SK-N-SH (cell line): Measurements from ENCODE around the gene PXYLP1. TPM values are rescaled to one million over a fixed set of nuclear protein-coding genes. Genes with fewer than 3 reads are reported as not detected.

ENCODE experiments used
- CTCF ChIA-PET: fragments of 300-600, 350-600 bp; formaldehyde crosslinking; extraction: SDS; loops from one replicate; lab custom pipeline; 2021; lab: Yijun Ruan, JAX
- POLR2A ChIA-PET: fragments of 350-600 bp; sonication (Branson Sonifier 250); formaldehyde crosslinking; extraction: SDS; loops from one replicate; lab custom pipeline; 2020; ENCODE audit warnings: antibody characterized with exemption, inconsistent platforms; lab: Yijun Ruan, JAX
- DNase-seq: peaks from one replicate; pipeline ENCODE4 v3.0.0; 2012
- H2AFZ ChIP-seq: fragments of 200-600 bp; sonication (generic); 2 replicates; pipeline ENCODE4 v1.8.1; 2016; ENCODE audit warnings: antibody characterized with exemption, mild to moderate bottlenecking, low read depth
- H3F3A ChIP-seq: fragments of 200-600 bp; sonication (generic); replicated peaks from 2 replicates; pipeline ENCODE3; 2016; ENCODE audit warnings: antibody characterized with exemption, mild to moderate bottlenecking; ENCODE audit not compliant: insufficient read depth
- H3K27ac ChIP-seq, 2 experiments: fragments of 200-500 bp in 1 of 2; fragments of 200-600 bp in 1 of 2; sonication (Bioruptor generic) in 1 of 2; sonication (generic), shearing (Covaris generic) in 1 of 2; 2 replicates each; pipeline versions ENCODE4 v1.5.1 to v1.6.1; 2014 to 2016; ENCODE audit warnings: low read depth in 2 of 2, inconsistent platforms in 1 of 2, low read length in 1 of 2, mild to moderate bottlenecking in 1 of 2, mixed read lengths in 1 of 2
- H3K27me3 ChIP-seq: fragments of 200-600 bp; sonication (generic), shearing (Covaris generic); 2 replicates; pipeline ENCODE4 v1.6.1; 2016; ENCODE audit warnings: mixed run types; ENCODE audit not compliant: insufficient read depth
- H3K36me3 ChIP-seq, 2 experiments: fragments of 200-500 bp in 1 of 2; fragments of 200-600 bp in 1 of 2; sonication (Bioruptor generic) in 1 of 2; sonication (generic) in 1 of 2; replicated peaks in 1 of 2; 2 replicates each; pipeline versions ENCODE3 to v1.5.1; 2014 to 2016; ENCODE audit warnings: low read length in 1 of 2, mild to moderate bottlenecking in 1 of 2; ENCODE audit not compliant: insufficient read depth in 2 of 2, control insufficient read depth in 1 of 2
- H3K4me1 ChIP-seq, 2 experiments: fragments of 200-500 bp in 1 of 2; fragments of 200-600 bp in 1 of 2; sonication (Bioruptor generic) in 1 of 2; sonication (generic), shearing (Covaris generic) in 1 of 2; 2 replicates each; pipeline versions ENCODE4 v1.5.1 to v1.6.1; 2014 to 2016; ENCODE audit warnings: low read depth in 1 of 2, low read length in 1 of 2, mixed run types in 1 of 2; ENCODE audit not compliant: insufficient read depth in 2 of 2, control insufficient read depth in 1 of 2
- H3K4me2 ChIP-seq: fragments of 200-600 bp; sonication (generic), shearing (Covaris generic); 2 replicates; pipeline ENCODE4 v1.6.1; 2017; ENCODE audit warnings: mixed run types
- H3K4me3 ChIP-seq, 2 experiments: fragments of 200-500 bp in 1 of 2; fragments of 200-600 bp in 1 of 2; sonication (Bioruptor generic) in 1 of 2; sonication (generic), shearing (Covaris generic) in 1 of 2; 2 replicates each; pipeline versions ENCODE4 v1.5.1 to v1.8.1; 2014 to 2016; ENCODE audit warnings: low read depth in 2 of 2, inconsistent platforms in 1 of 2, low read length in 1 of 2, mild to moderate bottlenecking in 1 of 2, mixed read lengths in 1 of 2, moderate library complexity in 1 of 2
- H3K79me2 ChIP-seq: fragments of 200-600 bp; sonication (generic); 2 replicates; pipeline ENCODE4 v1.8.1; 2017; ENCODE audit warnings: mild to moderate bottlenecking; ENCODE audit not compliant: insufficient read depth
- H3K9ac ChIP-seq: fragments of 200-600 bp; sonication (generic); 2 replicates; pipeline ENCODE4 v1.6.1; 2017; ENCODE audit warnings: mixed run types
- H3K9me2 ChIP-seq: fragments of 200-600 bp; sonication (generic); 2 replicates; pipeline ENCODE4 v1.6.1; 2017; ENCODE audit warnings: mixed run types
- H3K9me3 ChIP-seq: fragments of 200-600 bp; sonication (generic); 2 replicates; pipeline ENCODE4 v1.6.1; 2017; ENCODE audit warnings: mixed run types, mild to moderate bottlenecking, moderate library complexity
- H4K20me1 ChIP-seq: fragments of 200-600 bp; sonication (generic); 2 replicates; pipeline ENCODE4 v1.6.1; 2017; ENCODE audit warnings: mild to moderate bottlenecking, mixed run types; ENCODE audit not compliant: insufficient read depth
- CTCF ChIP-seq: fragments of 200-600 bp; sonication (generic); IDR thresholded peaks from 2 replicates; pipeline ENCODE4 v1.6.1; 2017; ENCODE audit warnings: antibody characterized with exemption, mild to moderate bottlenecking, moderate library complexity
- ELF1 ChIP-seq: IDR thresholded peaks from 2 replicates; pipeline ENCODE4 v1.4.0; 2012
- EP300 ChIP-seq, 2 experiments: IDR thresholded peaks; 2 replicates each; pipeline versions ENCODE4 v1.4.0 to v1.6.1; 2012; ENCODE audit warnings: borderline replicate concordance in 1 of 2, low read depth in 1 of 2, low read length in 1 of 2
- GABPA ChIP-seq: IDR thresholded peaks from 2 replicates; pipeline ENCODE4 v1.4.0; 2012; ENCODE audit warnings: low read depth, mild to moderate bottlenecking
- GATA2 ChIP-seq: sonication (generic); formaldehyde crosslinking; IDR thresholded peaks from 2 replicates; pipeline ENCODE4 v1.5.0; 2020; ENCODE audit warnings: mild to moderate bottlenecking, missing genetic modification reagents
- IRF3 ChIP-seq: fragments of 150-350 bp; IDR thresholded peaks from 2 replicates; pipeline ENCODE4 v1.6.1; 2016; ENCODE audit warnings: mild to moderate bottlenecking, low read depth, low read length
- MAX ChIP-seq: IDR thresholded peaks from 2 replicates; pipeline ENCODE4 v1.4.0; 2012; ENCODE audit warnings: low read depth
- MEF2A ChIP-seq: IDR thresholded peaks from 2 replicates; pipeline ENCODE4 v1.4.0; 2012; ENCODE audit warnings: low read depth, borderline replicate concordance
- MXI1 ChIP-seq: IDR thresholded peaks from 2 replicates; pipeline ENCODE4 v1.6.1; 2012; ENCODE audit warnings: mild to moderate bottlenecking, low read depth, low read length, improper control_type of control experiment
- NFIC ChIP-seq: IDR thresholded peaks from 2 replicates; pipeline ENCODE4 v1.4.0; 2012; ENCODE audit warnings: borderline replicate concordance
- PBX3 ChIP-seq: IDR thresholded peaks from 2 replicates; pipeline ENCODE4; 2012
- RAD21 ChIP-seq: IDR thresholded peaks from 2 replicates; pipeline ENCODE4 v1.6.1; 2012; ENCODE audit warnings: mild to moderate bottlenecking, low read length
- RCOR1 ChIP-seq: fragments of 150-350 bp; IDR thresholded peaks from 2 replicates; pipeline ENCODE4 v1.6.1; 2017; ENCODE audit warnings: antibody characterized with exemption, low read length
- RFX5 ChIP-seq: IDR thresholded peaks from 2 replicates; pipeline ENCODE4 v1.6.1; 2012; ENCODE audit warnings: mild to moderate bottlenecking, improper control_type of control experiment, low read length
- RXRA ChIP-seq: IDR thresholded peaks from 2 replicates; pipeline ENCODE4 v1.4.0; 2012; ENCODE audit warnings: low read depth, mild to moderate bottlenecking, borderline replicate concordance
- SMC3 ChIP-seq: IDR thresholded peaks from 2 replicates; pipeline ENCODE4 v1.6.1; 2012; ENCODE audit warnings: low read depth, low read length, improper control_type of control experiment
- TAF1 ChIP-seq: IDR thresholded peaks from 2 replicates; pipeline ENCODE4 v1.6.1; 2012; ENCODE audit warnings: low read depth, mild to moderate bottlenecking, low read length, moderate library complexity, borderline replicate concordance
- TEAD4 ChIP-seq: IDR thresholded peaks from 2 replicates; pipeline ENCODE4 v1.4.0; 2012; ENCODE audit warnings: mild to moderate bottlenecking, borderline replicate concordance; ENCODE audit not compliant: insufficient read depth
- WGBS: methylation state at CpG from one replicate; pipeline ENCODE4 v1.1.6; 2017; ENCODE audit warnings: low lambda C conversion rate; 5-methylcytosine and 5-hydroxymethylcytosine counted together
- polyA plus RNA-seq, 3 experiments: library from polyadenylated mRNA; depleted of rRNA; stranded (reverse); fragments of >200 nt; gene quantifications; 2 replicates each; pipeline ENCODE4 v1.2.3, GENCODE V29; 2012

PXYLP1 gene
- polyA plus RNA-seq, 1 of the 3 experiments (the other 2 are of a cell fraction) = 8.6 TPM

- Histone ChIP-seq H3K4me3 (peak overlapping the region; percentile 74 to 79), H4K20me1 (no peaks in the 10 kb centered on the region), H3K4me1 (peaks cover 5 to 54% of the 10 kb centered on the region in 2 experiments; a peak in 3 of 4 replicates), H3K9me3 (no peaks in the 10 kb centered on the region), H2AFZ (peak overlapping the region; percentile 83), H3K36me3 (peaks cover 0 to 6% of the 10 kb centered on the region in 2 experiments), H3K4me2 (peak overlapping the region; percentile 96), H3K27me3 (no peaks in the 10 kb centered on the region), H3K27ac (peak overlapping the region in 1 of 2 experiments; percentile 78; a peak in 1 of 4 replicates), H3F3A (no peaks in the 10 kb centered on the region)
- CTCF ChIA-PET = interaction anchor here (0.6 to 4.2 kb wide), 43 partner anchors 9 to 1559 kb away, joined by 3 to 59 read pairs (median 4); partner anchors contain the start of gene SPSB4
- POLR2A ChIA-PET = interaction anchor here (0.6 to 0.9 kb wide), 4 partner anchors 43 to 70 kb away, joined by 3 to 7 read pairs (median 4); no protein-coding TSS in a partner anchor
- 11% methylated on average over 29 of the region's 71 CpGs for WGBS
- peak; percentile 67 for DNase-seq
- TF ChIP-seq RFX5 (no peak), TAF1 (no peak), RXRA (no peak), GATA2 (no peak), PBX3 (no peak), RAD21 (no peak), NFIC (no peak), SMC3 (no peak), IRF3 (no peak), RCOR1 (no peak)
- TF ChIP-seq, all 33 proteins: peak for 0
- Histone ChIP-seq H3K9me2 (no peaks in the 10 kb centered on the region), H3K9ac (peak overlapping the region; percentile 60), H3K79me2 (no peaks in the 10 kb centered on the region)
Measured at GRCh38 chr3:141231952-141232823, 563 bp downstream of the PXYLP1 start.

GRCh38 chr3:141233457-141234161, 2.0 kb downstream of the PXYLP1 start:
- no peak overlapping the region for H3K27ac ChIP-seq
- peaks cover 5 to 53% of the 10 kb centered on the region in 2 experiments; a peak in 3 of 4 replicates for H3K4me1 ChIP-seq
- TF ChIP-seq MEF2A (no peak), RCOR1 (no peak), CTCF (no peak), EP300 (IDR thresholded peaks at IDR 0.05; ENCODE audit: borderline replicate concordance in 1 of 2, low read depth in 1 of 2, low read length in 1 of 2) (no peak), MXI1 (no peak), ELF1 (no peak), MAX (no peak), RAD21 (no peak), TEAD4 (no peak), GABPA (no peak)
- H3K79me2 ChIP-seq = no peaks in the 10 kb centered on the region
- no peak overlapping the region for H3K4me2 ChIP-seq
- CTCF ChIA-PET = interaction anchor here (0.9 to 4.2 kb wide), 4 partner anchors 42 to 234 kb away, joined by 3 to 59 read pairs (median 5); no protein-coding TSS in a partner anchor
- H3F3A ChIP-seq = no peaks in the 10 kb centered on the region
- H3K36me3 ChIP-seq = peaks cover 0 to 6% of the 10 kb centered on the region in 2 experiments
- H3K9ac ChIP-seq = no peak overlapping the region
- H3K27me3 ChIP-seq = no peaks in the 10 kb centered on the region
- POLR2A ChIA-PET = no interaction called here
- WGBS = 88% methylated on average over 9 of the region's 9 CpGs
- H2AFZ ChIP-seq = no peak overlapping the region
- DNase-seq = no peak
- no peaks in the 10 kb centered on the region for H4K20me1 ChIP-seq
- H3K4me3 ChIP-seq = no peak overlapping the region
- H3K9me3 ChIP-seq = no peaks in the 10 kb centered on the region
- no peaks in the 10 kb centered on the region for H3K9me2 ChIP-seq
